ENCODE results near the gene STAT4.

DNA sequence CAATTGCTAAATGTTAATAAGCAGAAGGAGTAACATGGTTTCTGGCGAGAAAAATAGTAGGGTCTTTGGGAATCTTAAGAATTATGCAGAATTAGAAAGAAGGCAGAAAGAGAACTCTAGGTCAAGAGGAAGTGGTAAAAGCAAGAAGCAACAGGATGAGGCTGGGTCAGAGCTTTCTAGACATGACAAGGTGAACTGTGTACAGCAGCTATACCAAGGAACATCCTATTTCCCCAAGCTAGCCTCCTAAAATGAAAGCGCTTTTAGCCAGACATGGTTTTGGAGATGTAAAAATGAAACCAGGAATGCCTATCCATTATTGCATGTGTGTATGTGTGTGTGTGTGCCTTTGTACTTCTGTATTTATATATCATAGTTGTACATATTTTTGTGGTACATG, 94.6 kb downstream of the STAT4 start:
- TF ChIP-seq, protein P1, sequence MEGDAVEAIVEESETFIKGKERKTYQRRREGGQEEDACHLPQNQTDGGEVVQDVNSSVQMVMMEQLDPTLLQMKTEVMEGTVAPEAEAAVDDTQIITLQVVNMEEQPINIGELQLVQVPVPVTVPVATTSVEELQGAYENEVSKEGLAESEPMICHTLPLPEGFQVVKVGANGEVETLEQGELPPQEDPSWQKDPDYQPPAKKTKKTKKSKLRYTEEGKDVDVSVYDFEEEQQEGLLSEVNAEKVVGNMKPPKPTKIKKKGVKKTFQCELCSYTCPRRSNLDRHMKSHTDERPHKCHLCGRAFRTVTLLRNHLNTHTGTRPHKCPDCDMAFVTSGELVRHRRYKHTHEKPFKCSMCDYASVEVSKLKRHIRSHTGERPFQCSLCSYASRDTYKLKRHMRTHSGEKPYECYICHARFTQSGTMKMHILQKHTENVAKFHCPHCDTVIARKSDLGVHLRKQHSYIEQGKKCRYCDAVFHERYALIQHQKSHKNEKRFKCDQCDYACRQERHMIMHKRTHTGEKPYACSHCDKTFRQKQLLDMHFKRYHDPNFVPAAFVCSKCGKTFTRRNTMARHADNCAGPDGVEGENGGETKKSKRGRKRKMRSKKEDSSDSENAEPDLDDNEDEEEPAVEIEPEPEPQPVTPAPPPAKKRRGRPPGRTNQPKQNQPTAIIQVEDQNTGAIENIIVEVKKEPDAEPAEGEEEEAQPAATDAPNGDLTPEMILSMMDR (IDR thresholded peaks at IDR 0.05; ENCODE audit: low read depth, low read length, missing input control), result no peak
- TF ChIP-seq JUND (IDR thresholded peaks at IDR 0.05) (no peak), RAD21 (IDR thresholded peaks at IDR 0.05) (no peak), TAF1 (conservative IDR thresholded peaks at IDR 0.05) (no peak), YY1 (IDR thresholded peaks at IDR 0.05) (no peak)
- TF ChIP-seq, protein P2, sequence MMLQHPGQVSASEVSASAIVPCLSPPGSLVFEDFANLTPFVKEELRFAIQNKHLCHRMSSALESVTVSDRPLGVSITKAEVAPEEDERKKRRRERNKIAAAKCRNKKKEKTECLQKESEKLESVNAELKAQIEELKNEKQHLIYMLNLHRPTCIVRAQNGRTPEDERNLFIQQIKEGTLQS (IDR thresholded peaks at IDR 0.05), result no peak

All from liver (tissue), 3 donors.